Suprapubic skin (tissue), 4 donors: ENCODE data around the gene SLC25A14. TPM values are rescaled to one million over a fixed set of nuclear protein-coding genes. Genes with fewer than 3 reads are reported as not detected.

Experiments used
- DNase-seq, 2 donors: peaks; one replicate each; pipeline ENCODE4 v3.0.0-alpha.2; 2019; ENCODE audit warnings: low spot score in 2 of 2
- H3K27ac ChIP-seq: fragments of 200-600 bp; sonication (generic); one replicate; pipeline ENCODE4 v1.5.1; 2019
- H3K27me3 ChIP-seq: fragments of 200-600 bp; sonication (generic); one replicate; pipeline ENCODE4 v1.5.1; 2019
- H3K36me3 ChIP-seq: fragments of 200-600 bp; sonication (generic); one replicate; pipeline ENCODE4 v1.5.1; 2019
- H3K4me1 ChIP-seq: fragments of 200-600 bp; sonication (generic); one replicate; pipeline ENCODE4 v1.5.1; 2019
- H3K4me3 ChIP-seq: fragments of 200-600 bp; sonication (generic); one replicate; pipeline ENCODE4 v1.5.1; 2019; ENCODE audit warnings: mild to moderate bottlenecking
- H3K9me3 ChIP-seq: fragments of 200-600 bp; sonication (generic); one replicate; pipeline ENCODE4 v1.5.1; 2019
- CTCF ChIP-seq, 2 donors: fragments of 200-600 bp in 1 of 2; fragments of 450-650 bp in 1 of 2; sonication (generic) in 1 of 2; IDR thresholded peaks; one replicate each; pipeline ENCODE4 v1.5.1; 2016 to 2019; ENCODE audit warnings: antibody characterized with exemption in 2 of 2, mild to moderate bottlenecking in 1 of 2, moderate library complexity in 1 of 2
- EP300 ChIP-seq: sonication (generic); formaldehyde crosslinking; IDR thresholded peaks from one replicate; pipeline ENCODE4 v1.6.1; 2017; ENCODE audit warnings: antibody characterized with exemption
- POLR2A ChIP-seq, 2 donors: fragments of 450-650 bp; IDR thresholded peaks; one replicate each; pipeline ENCODE4 v1.6.1; 2017; ENCODE audit warnings: antibody characterized with exemption in 2 of 2, mild to moderate bottlenecking in 2 of 2, moderate library complexity in 2 of 2
- POLR2AphosphoS5 ChIP-seq, 3 donors: sonication (generic); formaldehyde crosslinking; IDR thresholded peaks; one replicate each; pipeline ENCODE4 v1.6.1; 2017; ENCODE audit warnings: antibody characterized with exemption in 3 of 3
- WGBS: methylation state at CpG from one replicate; pipeline ENCODE4 v1.1.5; 2018; 5-methylcytosine and 5-hydroxymethylcytosine counted together
- total RNA-seq, 4 donors: library from RNA; depleted of rRNA; stranded (reverse); fragments of >200 nt; gene quantifications; one replicate each; pipeline ENCODE4 v1.1.0, GENCODE V29; 2016

Gene SLC25A14, protein sequence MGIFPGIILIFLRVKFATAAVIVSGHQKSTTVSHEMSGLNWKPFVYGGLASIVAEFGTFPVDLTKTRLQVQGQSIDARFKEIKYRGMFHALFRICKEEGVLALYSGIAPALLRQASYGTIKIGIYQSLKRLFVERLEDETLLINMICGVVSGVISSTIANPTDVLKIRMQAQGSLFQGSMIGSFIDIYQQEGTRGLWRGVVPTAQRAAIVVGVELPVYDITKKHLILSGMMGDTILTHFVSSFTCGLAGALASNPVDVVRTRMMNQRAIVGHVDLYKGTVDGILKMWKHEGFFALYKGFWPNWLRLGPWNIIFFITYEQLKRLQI
- 10 to 100 TPM; 11.1 to 45.8 (median 15.7) TPM for total RNA-seq

- no peaks in the 10 kb centered on the region for H3K9me3 ChIP-seq
- peak within 1 kb of the TSS; percentile 41 for H3K27ac ChIP-seq
- no peaks in the 10 kb centered on the region for H3K27me3 ChIP-seq
- peak; percentile 71 to 80 for DNase-seq
- peak within 1 kb of the TSS; percentile 73 for H3K4me3 ChIP-seq
- WGBS = 43% methylated on average over 55 of the region's 55 CpGs
- H3K36me3 ChIP-seq = no peaks in the 10 kb centered on the region
- no peak for TF ChIP-seq CTCF (IDR thresholded peaks at IDR 0.05)
- TF ChIP-seq POLR2A (IDR thresholded peaks at IDR 0.05) = no peak
- no peak for TF ChIP-seq EP300
- no peak for TF ChIP-seq POLR2AphosphoS5 (IDR thresholded peaks at IDR 0.05)
- H3K4me1 ChIP-seq = peaks cover 4% of the 10 kb centered on the region
These were observed at the start of gene SLC25A14 for GRCh38 chrX:130339408-130340222. Gene SLC25A14, plus strand, starts transcription at chrX:130339919. Its CDS starts 360 bp downstream, at chrX:130340279.

DNA sequence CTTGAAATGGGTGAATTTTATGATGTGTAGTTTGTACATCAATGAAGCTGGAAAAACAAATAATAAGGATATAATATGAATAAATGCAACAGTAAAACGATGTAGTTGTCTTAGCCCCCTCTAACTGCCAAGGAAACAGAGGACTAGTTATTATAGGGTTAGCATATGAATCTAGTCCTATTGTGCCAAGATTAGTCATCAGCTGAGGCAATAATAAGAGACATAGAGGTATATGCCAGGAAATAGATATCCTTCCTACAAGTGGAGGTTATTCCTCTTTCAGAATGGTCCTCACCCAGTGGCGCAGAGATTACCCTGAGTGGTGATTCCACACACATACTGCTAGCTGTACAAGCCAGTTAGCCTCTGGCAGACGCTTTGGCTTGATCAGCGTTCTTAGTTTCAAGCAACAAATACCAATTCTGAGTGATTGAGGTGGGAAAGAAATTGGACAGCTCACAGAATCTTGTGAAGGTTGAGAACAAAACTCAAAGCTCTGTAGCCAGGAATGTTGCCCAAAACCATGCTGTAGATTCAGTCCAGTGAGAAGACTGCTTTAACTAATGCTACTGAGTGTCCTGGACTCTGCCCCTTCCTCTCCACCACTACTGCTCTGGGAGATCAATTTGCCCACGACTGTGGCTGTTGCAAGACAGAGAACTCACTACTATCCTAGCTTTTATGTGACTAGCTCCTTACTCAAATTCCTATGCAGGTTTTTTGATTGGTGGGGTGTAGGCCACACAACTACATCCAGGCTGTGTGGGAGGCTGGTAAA lies 44.0 kb upstream of the SLC25A14 start:
- no peak for DNase-seq
- H3K4me1 ChIP-seq = no peaks in the 10 kb centered on the region
- no peaks in the 10 kb centered on the region for H3K36me3 ChIP-seq
- no peak for TF ChIP-seq CTCF (IDR thresholded peaks at IDR 0.05)
- no peak for TF ChIP-seq POLR2A (IDR thresholded peaks at IDR 0.05)
- no peak for TF ChIP-seq POLR2AphosphoS5 (IDR thresholded peaks at IDR 0.05)
- TF ChIP-seq EP300 = no peak
- H3K27me3 ChIP-seq = no peaks in the 10 kb centered on the region
- no peak overlapping the region for H3K27ac ChIP-seq
- 64% methylated on average over 5 of the region's 5 CpGs for WGBS
- no peak overlapping the region for H3K4me3 ChIP-seq
- no peaks in the 10 kb centered on the region for H3K9me3 ChIP-seq

GRCh38 chrX:130296297-130296678 lies 43.4 kb upstream of the SLC25A14 start:
- TF ChIP-seq EP300 (no peak), POLR2AphosphoS5 (IDR thresholded peaks at IDR 0.05) (no peak), POLR2A (IDR thresholded peaks at IDR 0.05) (no peak), CTCF (IDR thresholded peaks at IDR 0.05) (no peak)
- Histone ChIP-seq H3K27me3 (no peaks in the 10 kb centered on the region), H3K4me3 (no peak overlapping the region), H3K4me1 (no peaks in the 10 kb centered on the region), H3K36me3 (no peaks in the 10 kb centered on the region), H3K9me3 (no peaks in the 10 kb centered on the region), H3K27ac (no peak overlapping the region)
- DNase-seq = no peak
- 76% methylated on average over 3 of the region's 3 CpGs for WGBS

DNA sequence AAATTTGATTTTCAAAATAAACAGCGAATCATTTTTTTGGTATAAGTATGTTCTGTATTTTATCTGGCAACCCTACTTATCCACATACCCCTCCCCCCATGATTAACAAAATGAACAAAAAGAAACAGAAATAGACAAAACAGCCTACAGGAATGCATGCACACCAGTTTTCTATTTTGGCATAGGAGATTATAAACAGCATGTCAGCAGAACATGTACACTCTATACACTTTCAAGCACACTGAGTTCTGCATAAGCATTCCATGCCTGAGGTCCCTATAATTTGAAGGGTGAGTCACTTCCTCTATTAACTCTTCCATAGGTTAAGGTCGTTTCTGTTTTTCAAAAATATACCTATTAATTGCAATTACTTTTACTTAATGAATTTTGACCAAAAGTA lies 43.0 kb upstream of the SLC25A14 start:
- TF ChIP-seq EP300 (no peak), POLR2AphosphoS5 (IDR thresholded peaks at IDR 0.05) (no peak), POLR2A (IDR thresholded peaks at IDR 0.05) (no peak), CTCF (IDR thresholded peaks at IDR 0.05) (no peak)
- no peaks in the 10 kb centered on the region for H3K4me1 ChIP-seq
- no peaks in the 10 kb centered on the region for H3K9me3 ChIP-seq
- DNase-seq = no peak
- no peak overlapping the region for H3K27ac ChIP-seq
- no peak overlapping the region for H3K4me3 ChIP-seq
- no peaks in the 10 kb centered on the region for H3K36me3 ChIP-seq
- no peaks in the 10 kb centered on the region for H3K27me3 ChIP-seq
- WGBS = 29% methylated on average over 2 of the region's 2 CpGs
